AG04450 (cell line): ENCODE data around the gene KIF22. TPM values are rescaled to one million over a fixed set of nuclear protein-coding genes. Genes with fewer than 3 reads are reported as not detected.

ENCODE experiments used
- CTCF ChIA-PET: fragments of 300-600, 350-600 bp; formaldehyde crosslinking; extraction: SDS; loops from one replicate; lab custom pipeline; 2022; ENCODE audit warnings: antibody characterized with exemption, inconsistent platforms; lab: Charles Lee
- POLR2A ChIA-PET: fragments of 350-600 bp; formaldehyde crosslinking; extraction: SDS; loops from one replicate; lab custom pipeline; 2021; ENCODE audit warnings: antibody characterized with exemption, inconsistent platforms; lab: Yijun Ruan, JAX
- DNase-seq: peaks from one replicate; pipeline ENCODE4 v3.0.0-alpha.2; 2011; ENCODE audit warnings: low read depth, low spot score
- H3K27ac ChIP-seq: one replicate; pipeline ENCODE4 v1.5.1; 2012; ENCODE audit warnings: low read depth, low read length, control low read depth
- H3K27me3 ChIP-seq: one replicate; pipeline ENCODE4 v1.6.0; 2012; ENCODE audit warnings: low read length; ENCODE audit not compliant: control insufficient read depth, insufficient read depth
- H3K4me3 ChIP-seq: 2 replicates; pipeline ENCODE4 v1.5.1; 2011; ENCODE audit warnings: mild to moderate bottlenecking, low read depth, low read length, control low read depth
- H3K9me3 ChIP-seq: 2 replicates; pipeline ENCODE4 v1.5.1; 2012; ENCODE audit warnings: low read length; ENCODE audit not compliant: control insufficient read depth, insufficient read depth
- CTCF ChIP-seq: IDR thresholded peaks from 2 replicates; pipeline ENCODE4 v1.5.1; 2011; ENCODE audit warnings: low read depth, low read length, control low read depth, inconsistent platforms
- polyA minus RNA-seq: library from RNA; depleted of rRNA, polyadenylated mRNA; stranded (reverse); fragments of >200 nt; gene quantifications from 2 replicates; pipeline ENCODE4 v1.2.3, GENCODE V29; 2011; rRNA and poly(A)+ RNA removed
- polyA plus RNA-seq: library from polyadenylated mRNA; depleted of rRNA; stranded (reverse); fragments of >200 nt; gene quantifications from 2 replicates; pipeline ENCODE4 v1.2.3, GENCODE V29; 2011; rRNA removed

Gene KIF22
- polyA plus RNA-seq (14.1 and 19.9 TPM in 2 replicates), polyA minus RNA-seq (32.2 and 33.5 TPM in 2 replicates)

GRCh38 chr16:29790183-29790948 lies at the start of gene KIF22:
Gene KIF22, plus strand, starts transcription at chr16:29790751. Its CDS starts 9 bp downstream, at chr16:29790760.
- no peaks in the 10 kb centered on the region for H3K27me3 ChIP-seq
- DNase-seq, result peak; percentile 98
- peak within 1 kb of the TSS; percentile 57 for H3K27ac ChIP-seq
- TF ChIP-seq CTCF, result peak; percentile 67
- ChIA-PET POLR2A (interaction anchor here (0.6 to 1.2 kb wide), 7 partner anchors 21 to 811 kb away, joined by 3 to 7 read pairs (median 4); partner anchors contain the start of genes PAGR1 and PRRT2), CTCF (interaction anchor here (0.6 to 2.1 kb wide), 8 partner anchors 12 to 117 kb away, joined by 3 to 11 read pairs (median 4); partner anchors contain the start of genes ASPHD1 and ZG16)
- H3K9me3 ChIP-seq, result no peaks in the 10 kb centered on the region; the same call in 1 of the 2 replicates
- H3K4me3 ChIP-seq, result peak within 1 kb of the TSS; percentile 88

- H3K4me3 ChIP-seq, result no peak overlapping the region
- no peak overlapping the region for H3K27ac ChIP-seq
- H3K27me3 ChIP-seq, result peaks cover 18% of the 10 kb centered on the region
- no peaks in the 10 kb centered on the region; the same call in 1 of the 2 replicates for H3K9me3 ChIP-seq
- no peak for DNase-seq
- ChIA-PET CTCF (no interaction called here), POLR2A (no interaction called here)
- no peak for TF ChIP-seq CTCF
These were observed 47.8 kb upstream of the KIF22 start for GRCh38 chr16:29742683-29743275.

- CTCF ChIA-PET, result no interaction called here
- Histone ChIP-seq H3K9me3 (peaks cover 5% of the 10 kb centered on the region; the same call in 1 of the 2 replicates), H3K4me3 (no peak overlapping the region), H3K27me3 (peaks cover 15% of the 10 kb centered on the region), H3K27ac (no peak overlapping the region)
- DNase-seq, result no peak
- POLR2A ChIA-PET, result no interaction called here
- TF ChIP-seq CTCF, result no peak
These were observed 47.1 kb upstream of the KIF22 start for GRCh38 chr16:29743475-29743826.

GRCh38 chr16:29743827-29744531 lies 46.6 kb upstream of the KIF22 start:
- H3K9me3 ChIP-seq, result peaks cover 7% of the 10 kb centered on the region; the same call in 1 of the 2 replicates

More at GRCh38 chr16:29743827-29744531, 46.6 kb upstream of the KIF22 start:
- DNase-seq, result no peak
- Histone ChIP-seq H3K4me3 (no peak overlapping the region), H3K27ac (no peak overlapping the region), H3K27me3 (peaks cover 15% of the 10 kb centered on the region)
- POLR2A ChIA-PET, result no interaction called here
- TF ChIP-seq CTCF, result no peak
- CTCF ChIA-PET, result no interaction called here
